ENCODE data around the gene TNFRSF8.

DNA sequence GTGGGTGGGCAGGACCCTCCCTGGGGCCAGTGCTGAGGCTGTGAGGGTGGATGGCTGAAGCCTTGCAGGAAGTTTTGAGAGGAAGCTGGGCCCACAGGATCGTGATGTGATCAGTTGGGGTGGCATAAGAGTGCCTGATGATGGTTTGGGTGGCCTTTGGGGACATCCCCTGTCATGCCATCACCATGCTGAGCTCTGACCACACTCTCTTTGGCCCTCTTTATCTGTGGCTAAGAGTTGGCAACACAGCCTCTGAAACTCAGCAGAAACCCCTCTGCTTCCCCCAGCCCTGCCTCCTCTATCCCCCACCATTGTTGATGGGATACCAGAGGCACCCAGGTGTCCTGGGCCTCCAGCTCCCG is 24.0 kb upstream of the TNFRSF8 start:
- TF ChIP-seq, protein P1, sequence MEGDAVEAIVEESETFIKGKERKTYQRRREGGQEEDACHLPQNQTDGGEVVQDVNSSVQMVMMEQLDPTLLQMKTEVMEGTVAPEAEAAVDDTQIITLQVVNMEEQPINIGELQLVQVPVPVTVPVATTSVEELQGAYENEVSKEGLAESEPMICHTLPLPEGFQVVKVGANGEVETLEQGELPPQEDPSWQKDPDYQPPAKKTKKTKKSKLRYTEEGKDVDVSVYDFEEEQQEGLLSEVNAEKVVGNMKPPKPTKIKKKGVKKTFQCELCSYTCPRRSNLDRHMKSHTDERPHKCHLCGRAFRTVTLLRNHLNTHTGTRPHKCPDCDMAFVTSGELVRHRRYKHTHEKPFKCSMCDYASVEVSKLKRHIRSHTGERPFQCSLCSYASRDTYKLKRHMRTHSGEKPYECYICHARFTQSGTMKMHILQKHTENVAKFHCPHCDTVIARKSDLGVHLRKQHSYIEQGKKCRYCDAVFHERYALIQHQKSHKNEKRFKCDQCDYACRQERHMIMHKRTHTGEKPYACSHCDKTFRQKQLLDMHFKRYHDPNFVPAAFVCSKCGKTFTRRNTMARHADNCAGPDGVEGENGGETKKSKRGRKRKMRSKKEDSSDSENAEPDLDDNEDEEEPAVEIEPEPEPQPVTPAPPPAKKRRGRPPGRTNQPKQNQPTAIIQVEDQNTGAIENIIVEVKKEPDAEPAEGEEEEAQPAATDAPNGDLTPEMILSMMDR (IDR thresholded peaks at IDR 0.05): no peak
- no peak for TF ChIP-seq POLR2A (IDR thresholded peaks at IDR 0.05)

Data from thyroid gland (tissue), 4 donors.